Stimulated activated CD8-positive, alpha-beta memory T cell treated with anti-CD3 and anti-CD28 coated beads, Interleukin-15, amount 100 ng/mL, for 48 hours (primary cell): ENCODE results near the gene LIPT1.
"Not testable (repeated sequence)": the region's sequence is repeated elsewhere in the genome, so short reads cannot be mapped to it uniquely, and the experiment has no call there.

Experiments used
- DNase-seq, 2 donors: peaks; one replicate each; pipeline ENCODE4 v3.0.0-alpha.2; 2020; ENCODE audit warnings: low read depth in 2 of 2

LIPT1 gene

DNA sequence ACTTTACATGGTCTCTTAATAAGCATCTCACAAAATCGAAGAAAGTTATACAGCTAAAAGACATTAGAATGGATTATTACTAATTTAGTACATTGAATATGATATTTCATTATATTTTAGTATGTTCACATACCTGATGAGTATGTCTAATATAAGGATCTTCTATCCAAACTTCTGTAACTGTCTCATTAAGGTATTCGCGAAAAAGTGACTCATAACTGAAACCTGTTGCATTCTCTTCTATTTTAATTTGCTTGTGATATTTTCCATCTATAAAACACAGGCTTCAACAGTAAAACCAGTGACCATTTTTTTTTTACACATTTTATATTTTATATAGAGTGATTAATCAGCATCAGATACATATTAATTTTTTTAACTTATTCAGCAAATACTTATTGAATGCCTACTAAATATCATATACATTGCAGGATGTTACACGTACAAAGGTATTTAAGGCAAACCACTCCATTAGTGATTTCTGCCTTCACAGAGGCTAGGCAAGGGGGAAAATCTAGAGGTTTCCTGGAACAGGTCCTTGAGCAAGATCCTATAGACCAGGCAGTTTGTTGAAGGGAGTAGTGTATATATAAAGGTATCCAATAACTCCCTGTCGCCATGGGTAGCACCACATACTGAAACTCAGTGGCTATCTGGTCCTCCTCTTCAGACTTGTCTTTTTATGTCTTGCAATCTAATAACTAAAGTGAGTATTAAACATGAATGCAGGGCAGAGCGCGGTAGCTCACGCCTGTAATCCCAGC lies 16.8 kb downstream of the LIPT1 start:
- DNase-seq: no peak

DNA sequence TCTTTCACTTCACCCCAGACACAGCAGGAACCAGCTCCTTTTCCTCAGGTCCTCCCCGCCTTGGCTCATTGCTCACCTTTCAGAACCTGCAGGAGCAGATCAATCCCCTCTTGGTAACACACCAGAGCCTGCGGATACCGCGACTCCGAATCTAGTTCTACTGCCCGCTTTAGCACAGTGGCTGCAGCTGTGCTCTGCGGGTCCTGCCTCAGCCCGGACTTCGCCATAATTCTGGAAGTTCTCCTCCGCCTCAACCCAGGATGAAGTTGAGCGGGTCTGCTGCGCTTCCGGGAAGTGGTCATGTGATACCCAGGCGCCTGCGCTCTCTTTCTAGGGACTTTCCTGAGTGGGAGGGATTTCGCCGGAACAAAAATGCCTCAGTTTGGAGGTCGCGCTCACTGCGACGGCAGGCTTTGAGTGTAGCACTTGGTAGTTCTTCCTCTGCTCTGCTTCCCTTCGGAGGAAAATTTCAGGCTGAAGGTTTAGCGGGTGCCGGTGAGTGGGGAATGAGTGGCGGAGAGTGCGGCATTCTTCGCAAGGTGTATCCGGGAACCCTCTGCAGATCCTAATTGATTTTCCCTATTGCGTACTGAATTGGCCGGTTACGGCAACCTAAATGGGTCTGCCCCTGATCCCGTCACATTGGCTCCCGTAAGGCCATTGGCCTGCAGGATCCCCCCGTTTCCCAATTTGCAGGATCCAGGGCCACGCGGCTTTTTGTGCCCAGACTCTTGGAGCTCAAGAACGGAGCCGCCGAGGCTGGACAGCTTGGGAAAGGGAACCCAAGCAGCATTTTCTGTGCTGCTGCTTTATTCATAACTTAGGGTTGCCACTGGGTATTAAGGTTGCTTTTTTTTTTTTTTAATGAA lies 26.2 kb downstream of the LIPT1 start, which contains the start of the genes MITD1 and MRPL30:
Gene MITD1 (minus strand): TSS at position 304 of the 869 bp plus-strand sequence. CDS start 77 bp downstream, at position 227.
Gene MRPL30 (plus strand): TSS at position 430 of the 869 bp plus-strand sequence. CDS start 5,020 bp downstream, outside the sequence.
- peak; percentile 79 to 82 for DNase-seq

DNA sequence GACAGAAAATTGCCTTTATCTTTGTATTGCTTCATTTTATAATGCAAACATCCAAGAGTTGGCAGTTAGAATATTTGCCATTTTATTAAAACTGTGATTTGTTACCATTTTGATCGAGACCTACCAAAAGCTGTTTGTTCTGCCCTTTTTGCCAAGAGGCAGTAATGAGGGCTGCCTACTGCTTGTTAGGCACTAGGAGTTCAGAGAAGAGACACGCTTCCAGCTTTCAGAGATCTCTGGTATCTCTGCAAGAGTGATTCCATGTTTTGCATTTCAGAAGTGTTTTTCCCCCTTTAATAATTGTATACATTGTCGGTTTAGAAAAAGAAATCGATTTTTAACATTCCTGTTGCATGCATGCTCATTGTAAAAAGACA lies 26.8 kb downstream of the LIPT1 start:
- no peak for DNase-seq

GRCh38 chr2:99183025-99183424 lies 28.3 kb downstream of the LIPT1 start:
- DNase-seq: no peak

GRCh38 chr2:99184811-99185210 lies 30.0 kb downstream of the LIPT1 start:
- DNase-seq: no peak

DNA sequence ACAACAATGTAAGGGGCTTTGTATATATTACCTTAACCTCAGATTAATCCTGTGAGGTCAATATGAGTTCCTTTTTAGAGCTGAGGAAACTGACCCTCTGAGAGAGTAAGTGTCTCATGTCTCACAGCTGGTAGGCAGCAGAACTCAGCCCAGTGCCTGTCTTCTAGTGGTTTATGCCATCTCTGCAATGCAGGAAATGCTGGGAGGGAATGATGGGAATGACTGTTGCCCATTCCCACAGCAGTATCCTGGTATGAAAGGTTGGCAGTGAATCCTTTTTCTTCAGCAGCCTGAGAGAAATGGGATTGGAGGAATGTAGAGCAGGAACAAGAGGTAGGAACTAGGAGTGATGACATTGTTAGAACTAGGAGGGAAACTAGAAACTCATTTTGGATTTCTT lies 32.2 kb downstream of the LIPT1 start:
- DNase-seq: no peak

GRCh38 chr2:99188357-99188756 lies 33.6 kb downstream of the LIPT1 start:
- DNase-seq: no peak

DNA sequence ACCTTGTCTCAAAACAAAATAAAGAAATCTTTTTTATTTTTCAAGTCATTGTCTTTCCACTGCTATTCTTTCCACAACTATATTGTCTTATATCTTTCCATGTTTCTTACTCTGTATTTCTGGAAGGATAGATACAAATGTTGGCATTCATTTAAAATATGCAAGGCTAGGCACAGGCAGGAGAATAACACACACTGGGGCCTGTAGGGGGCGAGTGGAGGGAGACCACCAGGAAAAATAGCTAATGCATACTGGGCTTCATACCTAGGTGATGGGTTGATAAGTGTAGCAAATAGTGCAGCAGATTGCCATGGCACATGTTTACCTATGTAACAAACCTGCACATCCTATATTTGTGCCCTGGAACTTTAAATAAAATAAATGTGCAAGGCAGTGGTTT lies 35.8 kb downstream of the LIPT1 start:
- DNase-seq: no peak

- not testable (repeated sequence) for DNase-seq
These were observed 37.6 kb downstream of the LIPT1 start for GRCh38 chr2:99192364-99192763.

DNA sequence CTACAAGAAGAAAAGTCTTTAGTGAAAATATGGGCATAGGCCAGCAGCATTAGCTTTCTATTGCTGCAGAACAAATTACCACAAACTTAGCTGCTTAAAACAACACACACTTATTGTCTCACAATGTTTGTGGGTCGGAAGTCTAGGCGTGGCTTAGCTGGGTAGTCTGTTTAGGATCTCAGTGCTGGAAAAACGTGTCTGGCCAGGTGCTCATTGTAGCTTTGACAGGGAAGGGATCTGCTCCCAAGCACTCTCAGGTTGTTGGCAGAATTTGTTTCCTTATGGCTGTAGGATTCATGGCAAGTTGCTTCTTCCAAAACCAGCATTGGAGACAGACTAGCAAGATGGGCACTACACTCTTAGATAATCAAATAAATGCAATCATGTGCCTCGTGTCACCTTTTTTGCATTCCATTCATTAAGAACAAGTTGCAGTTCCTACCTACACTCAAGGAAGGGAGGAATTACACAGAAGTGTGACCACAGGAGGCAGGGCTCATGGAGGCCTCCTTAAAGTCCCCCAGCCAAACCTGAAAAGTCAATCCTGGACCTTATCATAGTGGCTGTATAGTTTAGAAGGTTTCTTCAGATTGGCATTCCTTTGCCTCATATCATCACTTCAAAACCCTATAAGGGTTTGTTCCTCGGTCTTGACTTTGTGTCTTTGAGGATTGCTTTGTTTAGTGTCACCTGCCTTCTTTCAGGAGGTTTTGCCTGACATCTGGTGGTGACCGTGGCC lies 43.5 kb downstream of the LIPT1 start:
- no peak for DNase-seq

GRCh38 chr2:99200076-99200800 lies 45.5 kb downstream of the LIPT1 start:
- DNase-seq: no peak

DNA sequence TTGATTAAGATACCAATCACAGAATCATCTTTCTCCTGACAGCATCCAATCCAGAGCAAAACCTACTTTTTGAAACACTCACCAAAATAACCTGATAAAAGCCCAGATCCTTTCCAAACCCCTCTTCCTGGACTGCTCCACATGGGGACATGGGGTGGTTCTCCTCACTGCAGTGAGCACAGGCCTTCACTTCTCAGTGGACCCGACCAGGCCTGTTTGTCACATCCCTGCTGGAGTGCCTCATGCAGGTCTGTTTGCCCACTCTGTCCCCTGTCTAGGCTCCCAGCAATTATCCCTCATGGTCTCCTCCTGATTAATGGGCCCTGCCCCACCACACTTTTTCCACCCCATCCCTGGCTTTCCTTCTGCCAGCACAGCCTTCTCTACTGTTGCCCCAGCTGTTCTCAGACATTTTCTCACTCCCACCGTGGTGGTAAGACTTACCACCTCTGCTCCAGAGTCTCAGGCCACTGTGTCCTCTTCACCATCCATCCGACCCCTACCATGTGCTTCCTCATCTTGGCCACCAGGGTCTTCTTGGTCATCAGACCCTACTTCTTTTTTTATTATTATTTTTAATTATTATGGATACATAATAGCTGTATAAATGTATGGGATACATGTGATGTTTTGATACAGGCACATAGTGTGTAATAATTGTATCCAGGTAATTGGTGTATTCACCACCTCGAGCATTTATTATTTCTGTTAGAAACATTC lies 47.4 kb downstream of the LIPT1 start:
- DNase-seq: no peak

DNA sequence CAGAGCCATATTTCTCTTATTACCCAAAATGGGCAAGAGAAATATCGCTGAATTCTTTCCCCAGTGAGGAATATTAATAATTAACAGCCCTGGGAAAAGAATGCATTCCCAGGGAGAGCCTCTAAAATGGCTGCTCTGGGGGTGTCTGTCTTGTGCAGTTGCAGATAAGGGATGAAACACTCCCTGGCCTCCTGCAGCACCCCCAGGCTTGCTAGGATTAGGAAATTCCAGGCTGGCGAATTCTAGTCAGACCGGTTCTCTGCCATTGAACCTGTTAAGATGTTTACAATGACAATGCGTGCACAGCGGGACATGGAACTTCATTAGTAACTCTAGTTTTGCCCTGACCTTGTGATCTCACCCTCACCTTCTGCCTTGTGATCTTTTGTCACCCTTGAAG lies 50.7 kb downstream of the LIPT1 start:
- DNase-seq: no peak
